Measurements from ENCODE around the gene FECH.
A peak's percentile ranks its signal among the peaks of the same experiment; 100 is the strongest.
"Not testable (repeated sequence)": the region's sequence is repeated elsewhere in the genome, so short reads cannot be mapped to it uniquely, and the experiment has no call there.

Gene FECH, protein sequence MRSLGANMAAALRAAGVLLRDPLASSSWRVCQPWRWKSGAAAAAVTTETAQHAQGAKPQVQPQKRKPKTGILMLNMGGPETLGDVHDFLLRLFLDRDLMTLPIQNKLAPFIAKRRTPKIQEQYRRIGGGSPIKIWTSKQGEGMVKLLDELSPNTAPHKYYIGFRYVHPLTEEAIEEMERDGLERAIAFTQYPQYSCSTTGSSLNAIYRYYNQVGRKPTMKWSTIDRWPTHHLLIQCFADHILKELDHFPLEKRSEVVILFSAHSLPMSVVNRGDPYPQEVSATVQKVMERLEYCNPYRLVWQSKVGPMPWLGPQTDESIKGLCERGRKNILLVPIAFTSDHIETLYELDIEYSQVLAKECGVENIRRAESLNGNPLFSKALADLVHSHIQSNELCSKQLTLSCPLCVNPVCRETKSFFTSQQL

DNA sequence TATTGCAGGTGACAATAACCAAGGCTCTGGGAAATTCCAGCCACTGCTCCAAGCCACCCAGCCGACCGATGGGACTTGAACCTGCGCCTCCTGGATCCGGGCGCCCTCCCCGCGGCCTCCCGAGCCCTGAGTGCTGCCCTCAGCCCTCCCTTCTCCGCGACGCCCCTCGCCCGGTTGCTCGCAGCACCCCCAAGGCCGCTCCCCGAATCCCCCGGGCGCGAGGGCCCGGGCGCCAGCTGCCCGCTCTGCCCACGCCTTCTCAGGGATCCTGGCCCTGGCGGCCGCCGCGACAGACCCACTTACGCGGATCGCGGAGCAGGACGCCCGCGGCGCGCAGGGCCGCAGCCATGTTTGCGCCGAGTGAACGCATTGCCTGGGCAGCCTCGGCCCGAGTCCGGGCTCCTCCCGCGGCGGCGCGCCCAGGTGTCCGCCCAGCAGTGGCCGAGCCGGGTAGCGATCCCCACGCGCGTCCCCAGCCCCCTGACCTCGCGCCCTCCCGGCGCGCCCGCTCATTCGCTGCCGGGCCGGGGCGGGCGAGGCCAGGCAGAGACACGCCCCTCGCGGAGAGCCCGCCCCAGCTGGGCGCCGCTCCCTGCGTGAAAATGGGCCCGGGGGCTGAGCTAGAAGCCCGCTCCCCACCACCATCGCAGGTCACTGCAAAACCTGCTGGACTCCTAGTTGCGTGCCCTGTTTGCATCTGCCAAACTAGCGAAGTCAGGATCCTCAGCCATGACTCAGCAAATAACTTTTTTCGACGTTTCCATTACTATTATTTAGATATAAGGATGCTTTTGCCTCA, at the start of gene FECH:
Gene FECH, minus strand, starts transcription at position 452 of the 799 bp plus-strand sequence. Its CDS starts 82 bp downstream, at position 370.
- peak; percentile 13 to 21 for DNase-seq (ENCODE audit: low read depth in 2 of 2)

DNA sequence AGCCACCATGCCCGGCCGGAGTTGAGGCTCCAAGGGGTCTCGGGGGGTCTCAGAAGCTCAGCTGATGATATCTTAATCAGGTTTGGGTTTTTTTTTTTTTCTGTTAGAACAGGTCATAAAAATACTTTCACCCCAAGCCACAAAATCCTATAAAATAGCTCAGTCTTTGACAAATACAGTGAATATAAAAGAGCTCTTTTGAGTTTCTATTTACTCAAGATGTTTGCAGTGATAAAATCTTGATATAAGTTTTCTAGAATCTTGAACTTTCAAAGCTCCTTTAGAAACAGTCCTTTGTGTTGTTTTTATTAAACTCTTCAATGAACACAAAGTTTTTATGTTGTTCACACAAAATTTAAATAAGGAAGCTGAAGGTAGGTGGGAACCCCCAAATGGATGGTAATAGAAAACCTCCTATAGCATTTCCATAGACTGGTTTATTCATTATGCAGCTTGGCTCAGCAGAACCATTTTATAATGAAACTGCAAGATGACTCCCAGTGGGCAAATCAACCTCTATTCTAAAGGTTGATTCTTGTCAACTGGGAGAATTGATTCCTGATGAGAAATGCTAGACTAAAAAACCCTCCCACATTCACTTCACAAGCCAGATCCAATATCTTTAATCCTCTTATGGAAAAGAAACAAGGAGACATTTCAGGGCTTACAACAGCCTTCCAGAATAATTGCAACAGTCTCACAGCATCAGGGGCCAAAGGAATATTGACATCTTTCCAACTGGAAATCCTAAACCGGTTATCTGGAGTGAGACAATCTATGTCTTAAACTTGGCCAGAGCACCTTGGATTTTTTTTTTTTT, 48.7 kb upstream of the FECH start:
- no peak for DNase-seq (ENCODE audit: low read depth in 2 of 2)

DNA sequence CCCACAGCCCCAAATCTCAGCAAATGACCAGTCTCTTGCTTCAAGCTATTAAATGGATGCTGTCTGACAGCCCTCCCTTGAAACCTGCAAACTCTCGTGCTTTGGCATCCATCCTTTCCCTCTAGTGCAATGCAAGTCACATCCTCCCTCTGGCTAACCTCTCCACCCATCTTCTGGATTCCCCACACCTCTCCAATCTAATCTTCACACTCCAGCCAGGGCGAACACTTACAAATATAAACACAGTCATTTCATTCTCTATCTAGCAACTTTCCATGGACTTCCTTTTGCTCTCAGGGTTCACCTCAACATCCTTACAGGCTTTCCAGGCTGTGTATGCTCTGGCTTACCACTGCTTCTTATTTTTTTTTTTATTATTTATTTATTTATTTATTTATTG, 45.2 kb upstream of the FECH start:
- DNase-seq (ENCODE audit: low read depth in 2 of 2) = no peak

DNA sequence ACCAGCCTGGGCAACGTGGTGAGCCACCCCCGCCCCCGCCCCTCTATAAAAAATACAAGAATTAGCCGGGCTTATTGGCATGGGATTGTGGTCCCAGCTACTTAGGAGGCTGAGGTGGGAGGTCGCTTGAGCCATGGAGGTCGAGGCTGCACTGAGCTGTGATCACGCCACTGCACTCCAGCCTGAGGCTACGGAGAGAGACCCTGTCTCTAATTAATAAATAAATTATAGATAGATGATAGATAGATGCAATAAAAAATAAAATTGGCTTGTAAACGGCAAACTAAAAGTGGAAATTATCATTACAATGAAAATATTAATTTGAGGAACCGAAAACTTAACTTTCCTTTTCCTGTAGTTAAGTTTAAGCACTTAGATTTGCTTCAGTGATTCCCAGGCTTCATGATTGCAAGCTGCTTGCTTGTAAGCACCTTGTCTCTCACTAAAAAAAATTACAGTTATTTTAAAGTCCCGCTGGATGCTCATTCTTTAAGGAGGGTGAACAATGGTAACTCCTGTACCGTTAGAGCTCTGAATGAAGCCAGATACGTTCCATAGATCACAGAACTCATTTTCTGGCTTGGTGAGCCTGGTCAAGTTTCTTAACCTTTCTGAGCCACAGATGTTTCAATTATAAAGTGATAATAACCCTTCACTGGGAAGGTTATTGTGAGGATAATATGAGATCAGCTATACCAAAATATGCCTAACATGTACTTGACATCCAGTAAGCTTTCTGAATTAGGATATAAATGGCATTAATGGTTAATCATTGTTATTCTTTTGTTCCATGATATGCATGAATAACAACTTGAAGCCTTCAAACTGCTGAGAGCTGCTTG, 44.5 kb upstream of the FECH start:
- DNase-seq (ENCODE audit: low read depth in 2 of 2) = no peak

DNA sequence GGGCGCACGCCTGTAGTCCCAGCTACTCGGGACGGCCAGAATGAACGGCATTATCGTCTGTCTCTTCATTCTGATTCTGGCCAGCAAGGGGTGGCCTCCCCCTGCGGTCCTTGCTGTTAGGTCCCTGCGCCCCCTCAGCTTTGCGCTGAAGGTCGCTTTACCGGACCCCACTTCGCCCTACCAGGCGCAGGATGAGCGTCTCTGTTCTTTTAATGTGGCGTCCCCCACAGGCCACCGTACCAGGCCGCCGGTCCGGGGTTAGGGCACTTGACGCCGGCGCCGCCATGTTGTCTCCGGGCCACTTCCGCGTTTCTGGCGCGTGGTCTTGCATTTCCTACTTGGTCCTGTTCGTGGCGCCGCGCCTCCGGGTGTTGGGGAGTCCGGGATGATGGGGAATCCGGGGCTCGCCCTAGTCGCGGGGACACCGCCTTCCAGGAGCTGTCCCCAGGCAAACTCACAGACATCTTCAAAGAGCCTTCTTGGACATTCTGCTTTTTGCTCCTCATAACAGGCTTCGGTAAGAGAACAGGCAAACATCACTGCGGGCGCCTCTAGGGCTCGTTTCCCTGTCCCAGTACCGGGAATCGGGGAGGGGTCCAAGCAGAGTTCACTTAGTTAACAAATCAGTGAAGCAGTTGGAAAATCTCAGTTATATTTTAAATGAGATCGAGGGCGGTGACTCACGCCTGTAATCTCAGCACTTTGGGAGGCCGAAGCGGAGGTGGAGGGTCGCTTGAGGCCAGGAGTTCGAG, 43.7 kb upstream of the FECH start:
- peak; percentile 92 to 93 for DNase-seq (ENCODE audit: low read depth in 2 of 2)

DNA sequence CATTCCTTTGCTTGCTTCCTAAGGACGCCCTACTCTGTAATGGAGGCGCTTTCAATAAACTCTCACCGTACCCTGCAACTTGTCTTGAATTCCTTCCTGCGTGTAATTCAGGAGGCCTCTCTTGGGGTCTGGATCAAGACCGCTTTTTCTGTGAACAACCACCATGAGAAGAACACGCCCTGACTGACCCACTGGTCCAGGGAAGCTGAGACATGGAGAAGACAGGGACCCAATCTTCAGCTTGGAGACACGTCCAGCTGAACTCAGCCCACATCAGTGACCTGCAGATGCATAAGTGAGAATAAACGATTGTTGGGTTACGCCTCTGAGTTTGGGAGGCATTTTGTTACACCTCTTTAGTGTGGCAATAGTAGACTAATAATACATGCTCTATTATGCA, 42.9 kb upstream of the FECH start:
- DNase-seq (ENCODE audit: low read depth in 2 of 2) = no peak

DNA sequence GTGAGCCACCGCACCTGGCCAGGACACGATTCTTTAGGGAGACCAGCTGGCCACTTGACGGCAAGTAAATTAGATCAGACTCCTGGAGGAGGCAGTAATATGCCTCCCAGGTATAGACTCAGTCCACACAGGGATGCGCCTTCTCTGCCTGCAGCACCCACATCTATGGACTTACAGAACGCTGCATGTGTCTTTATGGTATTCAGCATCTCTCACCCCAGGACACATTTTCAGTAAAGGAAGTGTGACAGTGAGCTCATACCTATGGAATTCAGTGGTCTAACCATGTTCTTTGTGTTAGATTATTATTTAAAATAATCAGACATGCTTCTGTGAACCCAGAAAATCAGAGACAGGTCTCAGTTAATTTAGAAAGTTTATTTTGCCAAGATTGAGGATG, 41.0 kb upstream of the FECH start:
- DNase-seq (ENCODE audit: low read depth in 2 of 2) = peak in 1 of 2 experiments; percentile 25

DNA sequence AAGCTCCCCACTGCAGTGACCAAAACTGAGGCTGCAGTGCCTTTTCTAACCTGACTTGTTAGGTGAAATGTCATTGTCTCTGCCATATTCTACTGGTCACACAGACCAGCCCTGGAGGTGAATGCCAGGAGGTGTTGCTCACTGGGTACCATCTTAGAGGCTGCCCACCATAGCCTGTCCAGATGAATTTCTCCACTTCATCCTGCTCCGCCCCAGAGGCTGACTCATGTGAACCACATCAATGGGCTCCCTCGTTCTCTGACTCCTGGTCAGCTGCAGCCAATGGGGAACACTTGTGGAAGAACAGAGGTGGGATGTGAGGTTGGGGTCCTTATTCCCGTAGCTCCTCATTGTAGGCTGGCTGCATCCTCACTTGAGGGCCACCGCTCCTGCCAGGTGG, 38.5 kb upstream of the FECH start:
- no peak for DNase-seq (ENCODE audit: low read depth in 2 of 2)

GRCh38 chr18:57621246-57621604, 34.7 kb upstream of the FECH start:
- DNase-seq (ENCODE audit: low read depth in 2 of 2) = no peak

- DNase-seq (ENCODE audit: low read depth in 2 of 2) = no peak
Observed at GRCh38 chr18:57619876-57620275, 33.4 kb upstream of the FECH start.

DNA sequence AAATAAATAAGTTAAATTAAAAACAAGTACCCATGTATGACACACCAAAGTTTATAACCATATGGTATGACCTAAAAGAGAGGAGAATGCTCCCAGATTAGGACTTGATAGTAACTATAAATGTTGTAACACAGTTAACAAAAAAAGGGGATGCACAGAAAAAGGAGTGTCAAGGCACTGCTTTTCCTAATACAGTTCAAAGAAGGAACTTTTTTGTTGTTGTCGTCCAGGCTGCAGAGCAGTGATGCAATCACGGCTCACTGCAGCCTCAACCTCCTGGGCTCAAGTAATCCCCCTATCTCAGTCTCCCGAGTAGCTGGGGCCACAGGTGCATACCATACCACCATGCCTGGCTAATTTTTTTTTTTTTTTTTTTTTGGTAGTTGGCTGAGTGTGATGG, 32.4 kb upstream of the FECH start:
- no peak for DNase-seq (ENCODE audit: low read depth in 2 of 2)

GRCh38 chr18:57603871-57604270, 17.4 kb upstream of the FECH start:
- DNase-seq (ENCODE audit: low read depth in 2 of 2) = no peak

DNA sequence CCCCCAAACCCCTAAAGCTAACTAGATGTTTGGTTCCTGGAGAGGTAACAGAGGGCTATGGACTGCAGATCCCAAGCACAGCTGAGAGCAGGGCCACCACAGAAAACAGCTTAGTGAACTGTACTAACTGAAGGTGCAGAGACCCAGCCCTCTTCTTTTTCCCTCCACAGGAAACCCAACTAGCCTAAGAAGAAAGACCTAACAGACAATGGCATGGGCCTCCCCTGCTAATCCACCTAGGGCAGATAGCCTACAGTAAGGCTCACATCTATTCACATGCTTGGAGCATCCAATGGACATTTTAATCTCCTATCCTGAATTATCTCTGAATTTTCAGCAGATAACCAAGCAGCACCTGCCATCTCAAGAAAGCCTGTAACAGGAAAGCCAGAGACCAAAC, 8.8 kb upstream of the FECH start:
- no peak for DNase-seq (ENCODE audit: low read depth in 2 of 2)

DNA sequence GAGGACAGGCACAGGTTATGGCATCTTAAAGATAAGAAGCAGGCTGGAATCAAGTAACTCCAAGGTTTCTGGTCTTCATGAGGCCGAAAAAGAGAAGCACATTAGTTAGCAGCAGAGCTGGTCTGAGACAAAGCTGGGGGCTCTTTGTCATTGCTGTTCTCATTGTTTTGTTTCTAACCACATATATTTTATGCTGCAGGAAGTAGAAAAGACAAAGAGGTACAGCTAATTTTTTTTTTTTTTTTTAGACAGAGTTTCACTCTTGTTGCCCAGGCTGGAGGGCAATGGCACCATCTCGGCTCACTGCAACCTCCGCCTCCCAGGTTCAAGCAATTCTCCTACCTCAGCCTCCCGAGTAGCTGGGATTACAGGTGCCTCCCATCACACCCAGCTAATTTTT, 6.2 kb upstream of the FECH start:
- not testable (repeated sequence) for DNase-seq (ENCODE audit: low read depth in 2 of 2)

DNA sequence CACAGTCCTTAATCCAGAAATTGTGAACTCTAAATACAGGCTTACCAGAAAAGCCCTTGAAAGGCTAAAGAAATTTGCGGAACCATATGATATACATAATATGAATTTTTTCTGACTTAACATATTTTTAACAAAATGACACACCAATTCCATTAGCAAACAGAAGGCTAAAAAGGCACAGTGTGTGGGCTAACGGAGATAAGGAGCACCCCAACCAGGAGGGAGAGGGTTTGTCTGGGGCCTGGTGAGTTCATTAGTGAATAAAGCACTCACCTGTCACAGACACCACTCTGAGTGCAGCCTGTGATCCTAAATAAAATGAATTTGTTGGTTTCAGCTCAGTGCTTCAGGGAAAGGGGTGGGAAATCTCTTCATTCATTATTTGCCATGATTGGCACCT, 2.7 kb upstream of the FECH start:
- DNase-seq (ENCODE audit: low read depth in 2 of 2) = no peak

DNA sequence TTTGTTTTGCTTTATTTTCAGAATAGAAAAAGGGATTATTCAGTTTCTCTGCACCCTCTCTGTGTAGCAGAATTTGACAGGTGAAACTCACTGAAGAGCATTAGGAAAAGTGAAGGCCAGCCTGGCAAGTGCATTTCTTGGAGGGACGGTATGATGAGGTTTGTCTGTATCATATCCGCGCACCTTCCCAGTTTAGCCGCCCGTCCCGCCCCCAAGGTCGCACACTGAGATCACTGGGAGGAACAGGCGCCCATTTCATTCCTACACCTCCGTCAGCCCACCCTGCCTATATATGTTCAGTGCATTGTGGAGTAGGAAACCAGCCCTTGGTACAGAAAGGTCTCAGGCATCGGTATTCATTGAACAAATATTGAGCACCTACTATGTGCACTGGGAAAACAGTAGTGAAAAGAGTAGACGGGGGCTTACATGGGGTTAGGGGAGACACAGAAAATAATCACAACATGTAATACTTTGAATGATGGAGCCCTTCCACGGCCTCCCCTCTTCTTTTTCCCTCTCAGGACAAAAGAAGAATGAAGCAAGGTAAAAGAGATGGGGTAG, 678 bp upstream of the FECH start:
- DNase-seq (ENCODE audit: low read depth in 2 of 2) = no peak

- no peak for DNase-seq (ENCODE audit: low read depth in 2 of 2)
Observed at GRCh38 chr18:57585855-57586250, 649 bp downstream of the FECH start.

DNA sequence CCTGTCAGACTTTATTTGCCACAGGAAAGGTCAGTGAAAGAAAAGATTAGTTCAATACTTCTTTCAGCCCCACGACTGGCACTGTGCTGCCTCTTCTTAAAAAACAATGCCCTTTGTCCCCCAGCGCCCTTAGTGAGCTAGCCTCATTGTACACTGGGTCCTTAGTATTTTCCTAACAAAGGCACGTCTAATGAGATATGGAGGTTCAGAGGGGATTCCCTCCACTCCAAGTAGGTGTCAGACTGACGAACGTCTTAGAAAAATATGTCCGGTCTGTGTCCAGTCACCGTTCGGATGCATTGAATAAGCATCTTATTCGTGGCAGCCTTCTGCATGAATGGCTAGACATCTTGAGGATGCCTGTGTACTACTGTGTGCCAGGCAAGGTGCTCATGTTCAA, 1.1 kb downstream of the FECH start:
- no peak for DNase-seq (ENCODE audit: low read depth in 2 of 2)

DNA sequence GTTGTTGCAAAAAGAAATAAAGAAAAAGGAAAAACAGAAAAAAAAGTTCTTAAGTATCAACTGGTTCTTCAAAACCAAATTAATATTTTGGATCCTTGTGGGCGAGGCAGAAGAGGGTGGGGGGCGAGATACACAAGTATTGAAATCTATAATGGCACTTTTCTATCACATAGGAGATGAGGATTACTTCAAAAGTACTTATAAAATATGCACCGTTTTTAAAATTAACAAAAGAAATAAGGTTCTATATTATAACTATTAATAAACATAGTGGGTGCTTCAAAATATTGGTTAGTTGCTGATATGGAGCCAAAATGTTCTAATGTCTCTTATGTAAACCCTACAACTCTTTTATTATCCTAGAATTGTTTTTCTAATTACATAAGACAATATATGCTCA, 2.1 kb downstream of the FECH start:
- no peak for DNase-seq (ENCODE audit: low read depth in 2 of 2)

GRCh38 chr18:57583297-57583835, 3.1 kb downstream of the FECH start:
- DNase-seq (ENCODE audit: low read depth in 2 of 2) = no peak

Measured in fibroblast of skin of left quadriceps (primary cell).